HepG2 (cell line): Measurements from ENCODE around the gene BORCS5. TPM values are rescaled to one million over a fixed set of nuclear protein-coding genes. Genes with fewer than 3 reads are reported as not detected.

Experiments
- DZIP1 ChIP-seq: sonication (generic); formaldehyde crosslinking; IDR thresholded peaks from 2 replicates; pipeline ENCODE4 v1.5.0; 2020; ENCODE audit warnings: mild to moderate bottlenecking, missing genetic modification reagents
- ETV6 ChIP-seq: sonication (generic); formaldehyde crosslinking; conservative IDR thresholded peaks from 2 replicates; pipeline ENCODE4 v1.4.0; 2020; ENCODE audit warnings: missing genetic modification reagents
- FOXO1 ChIP-seq: sonication (generic); formaldehyde crosslinking; IDR thresholded peaks from 2 replicates; pipeline ENCODE4 v1.4.0; 2020; ENCODE audit warnings: missing genetic modification reagents
- MTF2 ChIP-seq: sonication (generic); formaldehyde crosslinking; IDR thresholded peaks from 2 replicates; pipeline ENCODE4 v1.5.0; 2020; ENCODE audit warnings: missing genetic modification reagents, borderline replicate concordance
- MZF1 ChIP-seq: sonication (generic); formaldehyde crosslinking; IDR thresholded peaks from 2 replicates; pipeline ENCODE4 v1.8.1; 2023; ENCODE audit warnings: mild to moderate bottlenecking, missing genetic modification reagents, borderline replicate concordance
- NFRKB ChIP-seq: fragments of 450-650 bp; IDR thresholded peaks from 2 replicates; pipeline ENCODE4 v1.6.1; 2017
- REL ChIP-seq: sonication (generic); formaldehyde crosslinking; conservative IDR thresholded peaks from 2 replicates; pipeline ENCODE4 v1.8.0; 2022; ENCODE audit warnings: mild to moderate bottlenecking, missing genetic modification reagents, moderate library complexity
- TCF12 ChIP-seq, 2 experiments: fragments of 450-650 bp in 1 of 2; sonication (generic) in 1 of 2; formaldehyde crosslinking in 1 of 2; IDR thresholded peaks; 2 replicates each; pipeline versions ENCODE4 v1.6.1 to v1.8.0; 2017 to 2022; ENCODE audit warnings: antibody characterized with exemption in 1 of 2, mild to moderate bottlenecking in 1 of 2, missing genetic modification reagents in 1 of 2, moderate library complexity in 1 of 2
- TRAFD1 ChIP-seq: sonication (generic); formaldehyde crosslinking; IDR thresholded peaks from 2 replicates; pipeline ENCODE4 v1.5.1; 2020; ENCODE audit warnings: missing genetic modification reagents, mild to moderate bottlenecking, borderline replicate concordance
- TSC22D2 ChIP-seq: sonication (generic); formaldehyde crosslinking; IDR thresholded peaks from 2 replicates; pipeline ENCODE4 v1.5.1; 2020; ENCODE audit warnings: missing genetic modification reagents, mild to moderate bottlenecking, borderline replicate concordance
- ZNF484 ChIP-seq: sonication (generic); formaldehyde crosslinking; IDR thresholded peaks from 2 replicates; pipeline ENCODE4 v1.5.1; 2020; ENCODE audit warnings: mild to moderate bottlenecking, low read depth, missing genetic modification reagents, borderline replicate concordance
- ZNF639 ChIP-seq: conservative IDR thresholded peaks from 2 replicates; pipeline ENCODE4 v1.6.1; 2018; ENCODE audit warnings: missing genetic modification reagents
- ZNF704 ChIP-seq: sonication (generic); formaldehyde crosslinking; IDR thresholded peaks from 2 replicates; pipeline ENCODE4 v1.8.1; 2023; ENCODE audit warnings: mild to moderate bottlenecking, inconsistent platforms, moderate library complexity, missing genetic modification reagents, borderline replicate concordance
- polyA plus RNA-seq, 8 experiments: library from polyadenylated mRNA; depleted of rRNA in 3 of 8; stranded (reverse) in 7 of 8; unstranded in 1 of 8; fragments of >200 nt; fragmentation: Illumina TruSeq in 4 of 8; extraction: Trizol in 4 of 8; gene quantifications; 2 replicates each; pipeline versions ENCODE4 v1.2.1 to v1.2.3, GENCODE V29; 2011 to 2016; ENCODE audit warnings: low read depth in 4 of 8, missing spikeins in 1 of 8, mixed read lengths in 1 of 8; ENCODE audit not compliant: insufficient read depth in 1 of 8
- total RNA-seq, 5 experiments: library from RNA; depleted of rRNA; stranded (reverse); fragments of >200 nt; fragmentation: Illumina TruSeq; extraction: Trizol; gene quantifications; 2 replicates each; pipeline ENCODE4 v1.2.3, GENCODE V29; 2016; ENCODE audit warnings: low read depth in 1 of 5
- TF ChIP-seq, protein P1 (sequence below): sonication (generic); formaldehyde crosslinking; IDR thresholded peaks from 2 replicates; pipeline ENCODE4 v1.5.0; 2020; ENCODE audit warnings: mild to moderate bottlenecking, missing genetic modification reagents, borderline replicate concordance

BORCS5 gene
- total and polyA plus RNA-seq, 2 of the 13 experiments (the other 11 are each of a cell fraction or from before 2014, with no cell fraction given): 3.9 to 4.7 TPM

DNA sequence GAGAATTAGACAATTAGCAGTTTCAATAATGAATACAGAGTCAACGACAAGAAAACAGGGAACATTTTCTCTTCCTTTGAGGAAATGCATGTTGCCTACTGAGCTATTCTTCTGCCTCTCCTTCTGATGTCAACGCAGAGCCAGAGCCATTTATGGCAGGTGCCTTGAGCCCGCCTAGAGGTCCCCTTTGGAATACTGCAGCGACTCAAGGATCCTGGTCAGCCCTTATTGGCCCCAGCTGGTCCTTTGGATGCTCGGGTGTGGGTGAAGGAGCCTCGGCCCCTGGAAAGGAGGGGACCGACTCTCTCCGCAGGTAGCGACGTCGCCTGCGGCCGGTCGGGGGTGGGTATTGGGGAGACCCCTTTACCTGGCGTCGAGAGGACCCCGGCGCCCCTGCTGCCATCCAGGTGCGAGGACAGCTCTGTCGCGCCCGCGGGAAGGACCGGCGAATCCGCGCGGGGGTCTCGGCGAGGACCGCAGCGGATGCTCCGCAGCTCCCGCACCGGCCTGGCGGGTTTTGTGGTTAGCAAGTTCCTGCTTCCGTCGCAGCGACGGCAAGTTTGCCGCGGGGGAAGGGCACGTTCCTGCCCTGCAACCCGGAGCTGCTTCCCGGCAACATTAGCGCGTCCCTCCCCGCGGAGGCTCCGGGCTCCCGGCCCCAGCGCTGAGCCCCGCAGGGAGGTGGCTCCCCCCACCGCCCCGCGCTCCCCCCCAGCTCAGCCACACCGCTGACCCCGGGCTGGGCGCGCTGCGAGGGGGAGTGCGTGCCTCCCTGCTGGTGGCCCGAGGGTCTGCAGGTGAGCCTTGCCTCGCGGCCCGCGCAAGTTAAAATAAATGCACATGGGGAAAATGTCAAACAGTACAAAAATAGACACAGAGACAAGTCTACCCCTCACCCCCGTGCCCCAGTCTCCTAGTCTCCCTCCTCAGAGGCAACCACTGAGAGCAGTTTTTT is 6.9 kb upstream of the BORCS5 start, which contains the start of gene MANSC1 (continued):
- TF ChIP-seq TRAFD1 (CRISPR knock-in tag): no peak
- no peak for TF ChIP-seq ZNF639 (CRISPR knock-in tag)
- TF ChIP-seq MTF2 (CRISPR knock-in tag): no peak
- TF ChIP-seq, protein P1, sequence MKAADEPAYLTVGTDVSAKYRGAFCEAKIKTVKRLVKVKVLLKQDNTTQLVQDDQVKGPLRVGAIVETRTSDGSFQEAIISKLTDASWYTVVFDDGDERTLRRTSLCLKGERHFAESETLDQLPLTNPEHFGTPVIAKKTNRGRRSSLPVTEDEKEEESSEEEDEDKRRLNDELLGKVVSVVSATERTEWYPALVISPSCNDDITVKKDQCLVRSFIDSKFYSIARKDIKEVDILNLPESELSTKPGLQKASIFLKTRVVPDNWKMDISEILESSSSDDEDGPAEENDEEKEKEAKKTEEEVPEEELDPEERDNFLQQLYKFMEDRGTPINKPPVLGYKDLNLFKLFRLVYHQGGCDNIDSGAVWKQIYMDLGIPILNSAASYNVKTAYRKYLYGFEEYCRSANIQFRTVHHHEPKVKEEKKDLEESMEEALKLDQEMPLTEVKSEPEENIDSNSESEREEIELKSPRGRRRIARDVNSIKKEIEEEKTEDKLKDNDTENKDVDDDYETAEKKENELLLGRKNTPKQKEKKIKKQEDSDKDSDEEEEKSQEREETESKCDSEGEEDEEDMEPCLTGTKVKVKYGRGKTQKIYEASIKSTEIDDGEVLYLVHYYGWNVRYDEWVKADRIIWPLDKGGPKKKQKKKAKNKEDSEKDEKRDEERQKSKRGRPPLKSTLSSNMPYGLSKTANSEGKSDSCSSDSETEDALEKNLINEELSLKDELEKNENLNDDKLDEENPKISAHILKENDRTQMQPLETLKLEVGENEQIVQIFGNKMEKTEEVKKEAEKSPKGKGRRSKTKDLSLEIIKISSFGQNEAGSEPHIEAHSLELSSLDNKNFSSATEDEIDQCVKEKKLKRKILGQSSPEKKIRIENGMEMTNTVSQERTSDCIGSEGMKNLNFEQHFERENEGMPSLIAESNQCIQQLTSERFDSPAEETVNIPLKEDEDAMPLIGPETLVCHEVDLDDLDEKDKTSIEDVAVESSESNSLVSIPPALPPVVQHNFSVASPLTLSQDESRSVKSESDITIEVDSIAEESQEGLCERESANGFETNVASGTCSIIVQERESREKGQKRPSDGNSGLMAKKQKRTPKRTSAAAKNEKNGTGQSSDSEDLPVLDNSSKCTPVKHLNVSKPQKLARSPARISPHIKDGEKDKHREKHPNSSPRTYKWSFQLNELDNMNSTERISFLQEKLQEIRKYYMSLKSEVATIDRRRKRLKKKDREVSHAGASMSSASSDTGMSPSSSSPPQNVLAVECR: peak; percentile 53; the same call in 1 of the 2 replicates
- 0 out of 2 replicates have a peak, but pooled peaks have one; percentile 31 for TF ChIP-seq REL (CRISPR knock-in tag)
- TF ChIP-seq ZNF704 (CRISPR knock-in tag): no peak
- TF ChIP-seq FOXO1 (CRISPR knock-in tag): no peak; the same call in 1 of the 2 replicates
- TF ChIP-seq ETV6 (CRISPR knock-in tag): no peak
- no peak for TF ChIP-seq TCF12 (IDR thresholded peaks at IDR 0.05)
- no peak for TF ChIP-seq TCF12 (CRISPR knock-in tag; IDR thresholded peaks at IDR 0.05)
- TF ChIP-seq NFRKB: no peak
- no peak for TF ChIP-seq TSC22D2 (CRISPR knock-in tag)
- TF ChIP-seq MZF1 (CRISPR knock-in tag): no peak
- no peak for TF ChIP-seq DZIP1 (CRISPR knock-in tag)
- TF ChIP-seq ZNF484: no peak
